ENCODE results near the gene FHOD1. TPM values are rescaled to one million over a fixed set of nuclear protein-coding genes. Genes with fewer than 3 reads are reported as not detected.
A peak's percentile ranks its signal among the peaks of the same experiment; 100 is the strongest.

The FHOD1 gene
- total RNA-seq, 1 donor from 2014 or later = 71.7 TPM

GRCh38 chr16:67279296-67280089 is 32.2 kb upstream of the FHOD1 start, which contains the start of gene PLEKHG4:
TSS of gene PLEKHG4 (plus strand) at chr16:67279532. CDS start at chr16:67280045, 513 bp downstream.
- DNase-seq (ENCODE audit: extremely low spot score, unreplicated experiment) = no peak
- Mint-ChIP-seq H3K27me3 (ENCODE audit: unreplicated experiment) (no peaks in the 10 kb centered on the region), H3K9me3 (ENCODE audit: unreplicated experiment) (no peaks in the 10 kb centered on the region), H3K36me3 (ENCODE audit: unreplicated experiment) (peaks cover 3% of the 10 kb centered on the region), H3K27ac (ENCODE audit: unreplicated experiment) (peak within 1 kb of the TSS; percentile 79), H3K4me1 (ENCODE audit: unreplicated experiment) (peaks cover 34% of the 10 kb centered on the region), H3K4me3 (ENCODE audit: unreplicated experiment) (peak within 1 kb of the TSS; percentile 64)
- peak; percentile 77 for TF ChIP-seq CTCF (IDR thresholded peaks at IDR 0.05)

GRCh38 chr16:67278773-67279295 is 31.6 kb upstream of the FHOD1 start:
- TF ChIP-seq CTCF (IDR thresholded peaks at IDR 0.05) = no peak
- no peaks in the 10 kb centered on the region for H3K9me3 Mint-ChIP-seq (ENCODE audit: unreplicated experiment)
- DNase-seq (ENCODE audit: extremely low spot score, unreplicated experiment) = no peak
- H3K4me3 Mint-ChIP-seq (ENCODE audit: unreplicated experiment) = peak overlapping the region; percentile 64
- peak overlapping the region; percentile 79 for H3K27ac Mint-ChIP-seq (ENCODE audit: unreplicated experiment)
- peaks cover 3% of the 10 kb centered on the region for H3K36me3 Mint-ChIP-seq (ENCODE audit: unreplicated experiment)
- no peaks in the 10 kb centered on the region for H3K27me3 Mint-ChIP-seq (ENCODE audit: unreplicated experiment)
- H3K4me1 Mint-ChIP-seq (ENCODE audit: unreplicated experiment) = peaks cover 28% of the 10 kb centered on the region

GRCh38 chr16:67277999-67278772 is 30.9 kb upstream of the FHOD1 start:
- Mint-ChIP-seq H3K36me3 (ENCODE audit: unreplicated experiment) (no peaks in the 10 kb centered on the region), H3K4me1 (ENCODE audit: unreplicated experiment) (peaks cover 23% of the 10 kb centered on the region), H3K9me3 (ENCODE audit: unreplicated experiment) (no peaks in the 10 kb centered on the region), H3K27ac (ENCODE audit: unreplicated experiment) (peak overlapping the region; percentile 95), H3K4me3 (ENCODE audit: unreplicated experiment) (peak overlapping the region; percentile 64), H3K27me3 (ENCODE audit: unreplicated experiment) (no peaks in the 10 kb centered on the region)
- no peak for DNase-seq (ENCODE audit: extremely low spot score, unreplicated experiment)
- TF ChIP-seq CTCF (IDR thresholded peaks at IDR 0.05) = no peak

- Mint-ChIP-seq H3K4me1 (ENCODE audit: unreplicated experiment) (peaks cover 23% of the 10 kb centered on the region), H3K27me3 (ENCODE audit: unreplicated experiment) (no peaks in the 10 kb centered on the region), H3K4me3 (ENCODE audit: unreplicated experiment) (peak overlapping the region; percentile 32), H3K36me3 (ENCODE audit: unreplicated experiment) (no peaks in the 10 kb centered on the region), H3K27ac (ENCODE audit: unreplicated experiment) (peak overlapping the region; percentile 95), H3K9me3 (ENCODE audit: unreplicated experiment) (no peaks in the 10 kb centered on the region)
- no peak for DNase-seq (ENCODE audit: extremely low spot score, unreplicated experiment)
- no peak for TF ChIP-seq CTCF (IDR thresholded peaks at IDR 0.05)
Measured at GRCh38 chr16:67277294-67277998, 30.2 kb upstream of the FHOD1 start.
